HG03565 (cell line): ENCODE data around the gene POLQ.
"Not testable (repeated sequence)": the region's sequence is repeated elsewhere in the genome, so short reads cannot be mapped to it uniquely, and the experiment has no call there.

ENCODE experiments used
- ATAC-seq: cut with Tn5 transposase; IDR thresholded peaks from one replicate; pipeline ENCODE4 v1.9.1; 2021; ENCODE audit warnings: mild to moderate bottlenecking, moderate library complexity; ENCODE audit not compliant: unreplicated experiment

Gene POLQ

GRCh38 chr3:121431726-121432517, 113.9 kb downstream of the POLQ start:
- peak; percentile 95 for ATAC-seq

GRCh38 chr3:121430664-121431215, 115.0 kb downstream of the POLQ start:
- ATAC-seq, result no peak

- no peak for ATAC-seq
These were observed 121.2 kb downstream of the POLQ start for GRCh38 chr3:121424549-121424948.

- no peak for ATAC-seq
These were observed 127.6 kb downstream of the POLQ start for GRCh38 chr3:121418182-121418581.

- no peak for ATAC-seq
These were observed 130.9 kb downstream of the POLQ start for GRCh38 chr3:121414924-121415323.

- ATAC-seq, result no peak
These were observed 134.3 kb downstream of the POLQ start for GRCh38 chr3:121411523-121411922.

- ATAC-seq, result no peak
These were observed 140.2 kb downstream of the POLQ start for GRCh38 chr3:121405631-121406030.

GRCh38 chr3:121399820-121400219, 146.0 kb downstream of the POLQ start:
- no peak for ATAC-seq

- ATAC-seq, result not testable (repeated sequence)
These were observed 147.7 kb downstream of the POLQ start for GRCh38 chr3:121398051-121398450.

- not testable (repeated sequence) for ATAC-seq
These were observed 149.8 kb downstream of the POLQ start for GRCh38 chr3:121395967-121396366.

- not testable (repeated sequence) for ATAC-seq
These were observed 157.5 kb downstream of the POLQ start for GRCh38 chr3:121388308-121388707.
